Right lobe of liver (tissue), 4 donors: Measurements from ENCODE around the gene ELMOD3.

Experiments used
- CTCF ChIP-seq, 4 donors: fragments of 200-600 bp in 3 of 4; fragments of 450-650 bp in 1 of 4; IDR thresholded peaks; one replicate each; pipeline versions ENCODE4 v1.5.1 to v1.8.0; 2016 to 2022; ENCODE audit warnings: antibody characterized with exemption in 4 of 4, mild to moderate bottlenecking in 2 of 4
- POLR2A ChIP-seq: fragments of 450-650 bp; IDR thresholded peaks from one replicate; pipeline ENCODE4 v1.6.1; 2017; ENCODE audit warnings: antibody characterized with exemption, mild to moderate bottlenecking
- donor health status: DM: no; HTN: no; CAD: no.
- donor health status: DM: no; HTN: no; CAD: no.
- donor health status: DM: no; HTN: yes; CAD: no.

- TF ChIP-seq CTCF (IDR thresholded peaks at IDR 0.05) (no peak), POLR2A (no peak)
Measured at GRCh38 chr2:85318222-85319074, 36.1 kb upstream of the ELMOD3 start.
